IPS-18a (cell line): ENCODE results near the gene MKI67.
"Not testable (repeated sequence)": the region's sequence is repeated elsewhere in the genome, so short reads cannot be mapped to it uniquely, and the experiment has no call there.

Experiments
- H3K27ac ChIP-seq: one replicate; pipeline ENCODE4 v1.5.1; 2013; ENCODE audit warnings: low read length
- H3K27me3 ChIP-seq: one replicate; pipeline ENCODE4 v1.6.1; 2013; ENCODE audit warnings: mild to moderate bottlenecking, low read length; ENCODE audit not compliant: control insufficient read depth, insufficient read depth
- H3K36me3 ChIP-seq: one replicate; pipeline ENCODE4 v1.6.1; 2013; ENCODE audit warnings: low read depth, low read length; ENCODE audit not compliant: control insufficient read depth
- H3K4me1 ChIP-seq: one replicate; pipeline ENCODE4 v1.6.1; 2013; ENCODE audit warnings: low read depth, low read length; ENCODE audit not compliant: control insufficient read depth
- H3K4me3 ChIP-seq: one replicate; pipeline ENCODE4 v1.5.1; 2013; ENCODE audit warnings: low read length
- H3K9ac ChIP-seq: one replicate; pipeline ENCODE4 v1.6.1; 2013; ENCODE audit warnings: mild to moderate bottlenecking, low read length, moderate library complexity
- H3K9me3 ChIP-seq: one replicate; pipeline ENCODE4 v1.6.1; 2013; ENCODE audit warnings: low read depth, low read length; ENCODE audit not compliant: control insufficient read depth

MKI67 gene

DNA sequence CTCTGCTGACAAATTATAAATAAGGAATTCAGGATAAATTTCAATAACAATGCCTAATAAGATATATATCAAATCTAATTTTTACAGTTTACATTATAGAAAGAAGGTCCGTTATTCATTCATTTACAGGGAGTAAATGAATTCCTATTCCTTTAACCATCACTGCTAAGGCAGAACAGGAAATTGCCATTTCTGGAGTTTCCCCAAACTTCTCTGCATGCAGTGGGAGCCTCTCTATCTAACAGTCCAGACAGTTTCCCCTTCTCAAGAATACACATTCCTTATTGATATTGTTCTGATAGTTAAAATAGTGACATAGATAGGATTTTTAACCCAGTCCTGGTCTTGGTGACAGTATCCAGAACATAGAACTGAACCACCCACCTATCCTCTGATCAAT, 24.3 kb downstream of the MKI67 start:
- Histone ChIP-seq H3K4me3 (no peak overlapping the region), H3K27ac (no peak overlapping the region), H3K9me3 (no peaks in the 10 kb centered on the region), H3K36me3 (peaks cover 99% of the 10 kb centered on the region), H3K27me3 (no peaks in the 10 kb centered on the region), H3K4me1 (no peaks in the 10 kb centered on the region), H3K9ac (no peak overlapping the region)

DNA sequence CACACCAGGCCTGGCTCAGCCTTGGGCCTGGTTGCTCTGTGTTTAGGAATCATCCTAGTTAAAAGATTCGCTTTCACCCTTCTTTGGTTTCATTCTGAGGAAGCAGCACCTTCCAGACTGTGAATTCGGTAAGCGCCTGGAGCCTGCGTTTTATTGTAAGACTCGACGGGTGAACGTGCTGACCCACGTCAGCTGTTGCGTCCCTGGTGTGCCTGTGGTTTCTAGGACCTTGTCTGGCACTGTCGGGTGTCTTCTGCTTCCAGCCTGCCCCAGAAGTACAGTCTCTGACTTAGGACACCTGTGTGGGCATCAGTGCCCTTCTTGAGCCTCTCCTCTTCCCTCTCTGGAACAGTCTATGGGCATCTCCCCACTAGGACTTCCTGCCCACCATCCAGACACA, 26.3 kb downstream of the MKI67 start:
- H3K4me3 ChIP-seq, result no peak overlapping the region
- H3K36me3 ChIP-seq, result peaks cover 79% of the 10 kb centered on the region

DNA sequence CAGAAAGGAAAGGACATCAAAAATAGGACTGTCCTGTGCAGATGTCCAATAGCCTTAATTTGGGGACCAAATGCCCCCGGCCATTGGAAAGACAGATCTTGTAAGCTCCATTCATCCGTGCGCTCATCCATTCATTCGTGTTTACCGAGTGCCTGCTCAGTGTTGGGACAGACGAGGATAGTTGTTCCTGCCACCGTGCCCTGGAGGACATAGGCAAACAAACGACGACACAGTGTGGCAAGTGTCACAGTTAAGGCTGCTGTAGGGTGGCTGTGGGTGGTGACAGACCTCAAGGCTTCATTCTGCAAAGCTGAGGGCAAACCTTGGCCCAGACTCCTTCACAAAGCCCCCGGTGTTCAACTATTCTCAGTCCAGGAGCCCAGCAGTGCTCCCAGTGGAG, 27.6 kb downstream of the MKI67 start:
- H3K36me3 ChIP-seq, result peaks cover 66% of the 10 kb centered on the region
- no peak overlapping the region for H3K27ac ChIP-seq

More for the DNA sequence above, 26.3 kb downstream of the MKI67 start:
- no peaks in the 10 kb centered on the region for H3K27me3 ChIP-seq
- no peak overlapping the region for H3K27ac ChIP-seq
- H3K9ac ChIP-seq, result no peak overlapping the region
- H3K9me3 ChIP-seq, result no peaks in the 10 kb centered on the region
- no peaks in the 10 kb centered on the region for H3K4me1 ChIP-seq

DNA sequence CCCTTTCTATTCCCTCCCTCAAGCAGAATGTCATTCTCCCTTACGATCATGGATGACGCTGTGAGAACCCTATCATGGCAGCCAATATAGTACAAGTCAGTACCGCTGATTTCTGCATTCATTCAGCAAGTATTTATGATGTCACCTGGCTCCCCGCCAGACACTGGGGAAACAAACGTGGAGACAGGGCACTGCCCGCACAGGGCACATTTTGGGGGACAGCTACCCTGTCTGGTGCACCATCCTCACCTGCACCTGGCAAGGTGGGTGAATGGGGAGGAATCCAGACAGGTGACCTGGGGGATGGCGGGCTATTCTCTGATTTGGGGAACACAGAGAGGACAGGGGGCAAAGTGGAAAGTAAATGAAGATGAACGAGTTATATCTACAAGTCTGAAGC, 28.4 kb downstream of the MKI67 start:
- Histone ChIP-seq H3K9ac (no peak overlapping the region), H3K36me3 (peaks cover 58% of the 10 kb centered on the region), H3K27me3 (no peaks in the 10 kb centered on the region), H3K4me1 (no peaks in the 10 kb centered on the region), H3K9me3 (no peaks in the 10 kb centered on the region), H3K4me3 (no peak overlapping the region), H3K27ac (no peak overlapping the region)

More for the DNA sequence above, 27.6 kb downstream of the MKI67 start:
- Histone ChIP-seq H3K9ac (no peak overlapping the region), H3K9me3 (no peaks in the 10 kb centered on the region), H3K4me3 (no peak overlapping the region), H3K4me1 (no peaks in the 10 kb centered on the region), H3K27me3 (no peaks in the 10 kb centered on the region)

DNA sequence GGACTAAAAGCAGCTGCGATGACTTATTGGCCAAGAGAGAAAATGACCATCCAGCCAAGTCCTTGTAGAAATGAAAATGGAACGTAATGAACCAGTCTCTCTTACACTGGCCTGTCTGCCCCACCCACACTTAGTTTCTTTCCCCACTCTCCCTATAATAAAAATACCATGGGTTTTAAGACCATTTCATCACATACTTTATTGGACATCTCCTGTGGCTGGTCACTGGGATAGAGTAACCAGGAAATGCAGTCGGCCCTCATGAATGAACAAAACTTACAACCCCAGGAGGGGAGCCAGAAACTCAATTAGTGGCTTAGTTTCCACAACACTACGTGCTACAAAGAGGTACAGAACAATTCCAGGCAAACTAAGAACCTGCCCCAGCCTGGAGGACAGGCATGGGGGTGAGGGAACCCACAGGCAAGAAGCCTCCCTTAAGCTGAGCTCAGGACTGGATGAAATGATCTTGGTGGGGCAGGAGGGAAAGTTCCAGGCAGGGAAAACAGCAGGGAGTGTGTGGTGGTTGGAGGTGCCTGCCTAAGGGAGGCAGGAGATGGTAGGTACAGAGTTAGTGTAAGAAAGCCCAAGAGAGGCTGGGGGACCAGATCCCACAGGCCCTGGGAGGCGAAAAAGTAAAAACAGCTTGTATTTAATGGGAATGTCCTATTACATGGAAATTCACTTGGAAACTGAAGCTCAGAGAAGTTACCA, 29.6 kb downstream of the MKI67 start:
- H3K9me3 ChIP-seq, result no peaks in the 10 kb centered on the region
- H3K27ac ChIP-seq, result no peak overlapping the region
- no peak overlapping the region for H3K9ac ChIP-seq
- H3K36me3 ChIP-seq, result peaks cover 46% of the 10 kb centered on the region
- H3K27me3 ChIP-seq, result no peaks in the 10 kb centered on the region
- no peaks in the 10 kb centered on the region for H3K4me1 ChIP-seq
- no peak overlapping the region for H3K4me3 ChIP-seq

DNA sequence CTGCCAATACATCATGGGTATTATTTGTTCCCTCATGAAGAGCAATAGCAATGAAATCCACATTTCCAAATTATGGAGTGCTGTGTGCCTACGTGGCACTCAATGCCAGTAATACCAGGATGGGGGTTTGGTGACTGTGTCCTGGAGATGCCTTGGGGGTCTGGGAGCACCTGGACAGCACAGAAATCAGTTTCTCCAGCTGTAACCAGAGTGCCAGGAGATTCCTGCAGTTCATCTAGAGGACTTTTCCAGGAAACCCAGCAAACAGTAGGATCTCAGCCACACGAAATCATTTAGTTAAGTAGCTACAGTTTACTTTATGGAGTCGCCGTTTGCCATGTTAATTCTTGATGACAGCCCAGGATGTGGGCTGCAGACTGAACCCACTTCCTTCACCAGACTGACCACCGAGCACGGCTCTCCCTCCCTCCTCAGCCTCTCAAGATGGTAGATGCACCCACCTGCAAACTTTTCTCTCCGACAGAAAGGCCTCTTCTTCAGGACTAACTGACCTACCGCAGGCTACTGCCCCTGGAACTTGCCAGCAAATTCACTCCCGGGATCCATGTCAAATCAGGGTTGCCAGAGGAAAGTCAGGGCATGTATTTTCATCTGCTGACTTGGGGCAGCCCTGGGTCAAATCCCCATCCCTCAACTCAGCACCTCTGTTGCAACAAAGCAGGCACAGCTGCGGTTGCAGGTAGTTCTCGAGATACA, 30.3 kb downstream of the MKI67 start:
- H3K27me3 ChIP-seq, result no peaks in the 10 kb centered on the region
- H3K36me3 ChIP-seq, result peaks cover 39% of the 10 kb centered on the region
- no peaks in the 10 kb centered on the region for H3K9me3 ChIP-seq
- H3K27ac ChIP-seq, result no peak overlapping the region
- no peak overlapping the region for H3K4me3 ChIP-seq
- H3K9ac ChIP-seq, result no peak overlapping the region
- H3K4me1 ChIP-seq, result no peaks in the 10 kb centered on the region

DNA sequence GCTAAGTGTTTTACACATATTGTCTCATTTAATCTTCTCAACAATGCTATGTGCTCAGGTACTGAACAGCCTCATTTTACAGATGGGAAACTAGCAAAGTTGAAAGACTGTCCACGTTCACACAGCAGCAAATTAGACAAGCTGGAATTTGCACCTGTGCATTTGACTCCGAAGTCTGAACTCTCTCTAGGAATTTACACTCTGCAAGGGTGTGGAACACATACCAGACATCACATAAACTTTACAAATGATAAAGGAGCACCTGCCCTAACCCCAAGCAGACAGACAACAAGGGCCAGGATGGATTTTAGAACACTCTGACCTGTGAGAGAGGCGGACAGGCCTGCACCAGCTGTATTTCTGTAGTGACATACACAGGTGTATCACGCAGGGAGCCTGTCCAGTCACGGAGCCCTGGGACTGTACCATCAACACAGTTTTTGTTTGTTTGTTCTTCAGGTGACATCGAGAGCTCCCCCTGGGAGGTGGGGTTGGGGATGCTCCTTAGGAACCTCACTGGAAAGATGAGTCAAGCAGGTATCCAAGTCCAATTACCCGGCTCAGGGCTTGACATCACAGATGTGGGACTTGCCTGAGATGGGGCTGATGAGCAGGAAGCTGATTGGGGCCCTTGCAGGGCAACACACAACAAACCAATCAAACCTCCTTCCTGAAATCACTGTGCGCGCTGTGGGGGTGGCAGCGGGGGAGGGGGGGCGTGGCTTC, 31.0 kb downstream of the MKI67 start:
- Histone ChIP-seq H3K9me3 (no peaks in the 10 kb centered on the region), H3K4me1 (no peaks in the 10 kb centered on the region), H3K27me3 (no peaks in the 10 kb centered on the region), H3K27ac (no peak overlapping the region), H3K4me3 (no peak overlapping the region), H3K9ac (no peak overlapping the region), H3K36me3 (peaks cover 32% of the 10 kb centered on the region)

DNA sequence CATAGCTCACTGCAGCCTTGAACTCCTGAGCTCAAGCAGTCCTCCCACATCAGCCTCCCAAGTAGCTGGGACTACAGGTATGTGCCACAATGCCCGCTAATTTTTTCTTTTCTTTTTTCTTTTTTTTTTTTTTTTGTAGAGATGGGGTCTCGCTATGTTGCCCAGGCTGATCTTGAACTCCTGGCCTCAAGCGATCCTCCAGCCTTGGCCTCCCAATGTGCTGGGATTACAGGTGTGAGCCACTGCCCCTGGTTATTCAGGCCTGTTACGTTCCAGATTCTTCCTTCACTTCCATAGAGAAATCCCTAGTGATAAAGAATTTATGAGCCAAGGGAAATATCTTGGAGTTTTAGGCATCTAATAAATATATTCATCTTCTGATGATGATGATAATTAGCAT, 31.6 kb downstream of the MKI67 start:
- H3K4me3 ChIP-seq, H3K27ac ChIP-seq, H3K4me1 ChIP-seq, H3K9me3 ChIP-seq, H3K27me3 ChIP-seq, H3K9ac ChIP-seq: not testable (repeated sequence)
- peaks cover 26% of the 10 kb centered on the region for H3K36me3 ChIP-seq

DNA sequence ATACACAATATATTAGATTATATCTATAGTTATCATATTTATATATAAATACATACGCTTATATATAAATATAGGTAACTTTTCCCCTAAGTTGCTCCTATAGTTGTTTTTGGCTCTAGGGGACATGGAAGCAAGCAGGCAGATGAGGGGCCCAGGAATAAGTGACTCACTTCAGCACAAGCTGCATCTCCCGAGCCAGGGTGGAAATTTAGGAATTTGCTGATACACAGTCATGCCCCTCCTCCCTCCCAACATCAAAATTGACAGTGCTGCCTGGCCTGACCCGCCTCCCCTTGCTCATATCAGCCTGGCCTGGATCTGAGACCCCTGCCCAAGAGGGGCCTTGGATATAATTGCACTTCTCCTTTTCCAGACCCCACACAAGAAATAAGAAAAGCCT, 33.8 kb downstream of the MKI67 start:
- Histone ChIP-seq H3K27ac (no peak overlapping the region), H3K9ac (no peak overlapping the region), H3K4me3 (no peak overlapping the region), H3K36me3 (peaks cover 5% of the 10 kb centered on the region), H3K4me1 (no peaks in the 10 kb centered on the region), H3K27me3 (no peaks in the 10 kb centered on the region), H3K9me3 (no peaks in the 10 kb centered on the region)

DNA sequence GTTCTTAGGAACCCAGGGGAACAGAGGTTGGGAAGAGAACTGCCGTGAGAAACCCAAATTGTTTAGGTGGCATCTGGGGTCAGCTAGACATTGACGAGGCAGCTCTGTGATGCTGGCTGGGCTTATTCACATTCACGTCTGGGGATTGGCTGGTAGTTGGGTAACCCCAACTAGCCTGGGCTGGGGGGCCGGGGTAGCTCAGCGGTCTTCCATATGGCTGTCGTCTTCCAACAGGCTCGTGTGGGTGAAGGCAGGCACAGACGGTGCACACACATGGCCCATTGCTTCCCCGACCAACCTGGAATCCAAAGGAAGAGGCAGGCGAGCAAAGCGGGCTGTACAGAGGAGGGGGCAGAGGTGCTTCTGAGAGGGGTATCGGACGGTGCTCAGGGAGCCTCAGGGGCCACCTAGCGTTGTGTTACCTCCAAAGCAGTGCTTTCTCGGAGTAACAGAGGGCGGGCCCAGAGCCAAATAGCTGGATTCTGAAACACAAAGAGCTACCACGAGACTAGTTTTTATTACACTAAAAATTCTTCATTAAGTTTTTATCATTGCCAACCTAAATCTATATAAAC, 34.5 kb downstream of the MKI67 start:
- Histone ChIP-seq H3K9me3 (no peaks in the 10 kb centered on the region), H3K27ac (no peak overlapping the region), H3K36me3 (no peaks in the 10 kb centered on the region), H3K4me1 (no peaks in the 10 kb centered on the region), H3K9ac (no peak overlapping the region), H3K27me3 (no peaks in the 10 kb centered on the region), H3K4me3 (no peak overlapping the region)

DNA sequence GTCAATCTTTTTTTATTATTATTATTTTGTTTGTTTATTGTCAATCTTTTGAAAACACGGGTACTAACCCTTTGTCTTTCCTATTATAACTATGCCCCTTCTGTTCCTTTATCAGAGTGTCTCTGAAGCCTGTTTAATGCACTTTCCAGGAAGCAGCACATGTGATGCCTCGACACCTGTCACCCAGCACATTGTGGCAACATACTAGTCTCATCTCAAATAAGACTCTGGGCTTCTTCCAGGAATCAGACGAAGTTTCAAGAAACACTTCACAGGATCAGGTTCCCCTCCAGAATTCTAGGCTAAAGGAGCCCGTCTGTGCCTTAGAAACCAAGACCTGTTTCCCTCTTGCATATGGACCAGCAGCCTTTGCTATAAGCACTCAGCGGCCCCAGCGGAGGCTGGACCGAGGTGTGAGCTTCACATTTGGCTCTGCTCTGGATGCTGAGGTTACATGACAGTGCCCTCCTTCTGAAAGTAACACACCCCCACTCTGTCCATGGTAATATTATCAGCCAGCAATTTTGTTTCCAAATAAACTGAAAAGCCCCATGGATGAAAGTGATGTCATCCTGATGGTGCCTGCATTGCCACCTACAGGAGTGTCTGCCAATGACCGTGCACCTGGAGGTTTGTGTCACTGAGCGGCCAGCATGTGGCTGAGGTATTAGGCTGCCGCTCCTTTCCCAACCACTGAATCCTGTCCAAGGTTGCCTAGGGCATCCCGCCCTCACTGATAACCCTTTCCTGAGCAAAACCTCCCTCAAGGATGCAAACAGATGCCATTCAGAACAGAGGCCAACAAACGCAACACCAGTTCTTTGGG, 38.1 kb downstream of the MKI67 start:
- Histone ChIP-seq H3K27ac (no peak overlapping the region), H3K9ac (no peak overlapping the region), H3K9me3 (no peaks in the 10 kb centered on the region), H3K4me3 (no peak overlapping the region), H3K27me3 (no peaks in the 10 kb centered on the region), H3K4me1 (peaks cover 19% of the 10 kb centered on the region), H3K36me3 (no peaks in the 10 kb centered on the region)
